CD14-positive monocyte (primary cell): Measurements from ENCODE around the gene AFF3. TPM values are rescaled to one million over a fixed set of nuclear protein-coding genes. Genes with fewer than 3 reads are reported as not detected.

Experiments used
- DNase-seq, 3 donors: peaks; one replicate each; pipeline ENCODE4 v3.0.0-alpha.2; 2011 to 2022
- H2AFZ ChIP-seq: 2 replicates; pipeline ENCODE4 v1.6.0; 2012; ENCODE audit warnings: mild to moderate bottlenecking, low read depth, low read length, inconsistent platforms; ENCODE audit not compliant: insufficient read depth, poor library complexity, severe bottlenecking
- H3K27ac ChIP-seq, 2 donors: 1 replicate in 1 of 2; 2 replicates in 1 of 2; pipeline ENCODE4 v1.5.1; 2012 to 2013; ENCODE audit warnings: low read length in 2 of 2, control low read depth in 1 of 2, inconsistent platforms in 1 of 2, low read depth in 1 of 2, mild to moderate bottlenecking in 1 of 2
- H3K27me3 ChIP-seq, 2 donors: one replicate each; pipeline versions ENCODE4 v1.6.0 to v1.6.1; 2011 to 2013; ENCODE audit warnings: low read length in 2 of 2; ENCODE audit not compliant: control insufficient read depth in 2 of 2, insufficient read depth in 2 of 2
- H3K36me3 ChIP-seq, 2 donors: replicated peaks in 1 of 2; 1 replicate in 1 of 2; 2 replicates in 1 of 2; pipeline versions ENCODE4 v1.5.1 to v1.6.1; 2012 to 2013; ENCODE audit warnings: low read length in 2 of 2, control low read depth in 1 of 2, inconsistent platforms in 1 of 2, mild to moderate bottlenecking in 1 of 2; ENCODE audit not compliant: insufficient read depth in 2 of 2, control insufficient read depth in 1 of 2
- H3K4me1 ChIP-seq, 2 donors: 1 replicate in 1 of 2; 2 replicates in 1 of 2; pipeline versions ENCODE4 v1.5.1 to v1.6.1; 2012 to 2013; ENCODE audit warnings: low read length in 2 of 2, control low read depth in 1 of 2, inconsistent platforms in 1 of 2, mild to moderate bottlenecking in 1 of 2, moderate library complexity in 1 of 2; ENCODE audit not compliant: insufficient read depth in 2 of 2, control insufficient read depth in 1 of 2
- H3K4me2 ChIP-seq: replicated peaks from 2 replicates; pipeline ENCODE3; 2012; ENCODE audit warnings: low read length, moderate library complexity, mild to moderate bottlenecking; ENCODE audit not compliant: poor library complexity, severe bottlenecking; ENCODE audit errors: extremely low read depth
- H3K4me3 ChIP-seq, 3 experiments: fragments of 200-600 bp in 1 of 3; sonication (generic) in 1 of 3; replicated peaks in 1 of 3; 1 replicate in 2 of 3; 2 replicates in 1 of 3; pipeline ENCODE4 v1.5.1; 2011 to 2013; ENCODE audit warnings: low read length in 3 of 3, mild to moderate bottlenecking in 3 of 3, control low read depth in 2 of 3, low read depth in 2 of 3, inconsistent platforms in 1 of 3, moderate library complexity in 1 of 3
- H3K79me2 ChIP-seq: 2 replicates; pipeline ENCODE4 v1.6.0; 2012; ENCODE audit warnings: mild to moderate bottlenecking, control low read depth, inconsistent platforms, low read length, moderate library complexity; ENCODE audit not compliant: insufficient read depth
- H3K9ac ChIP-seq: 2 replicates; pipeline ENCODE4 v1.6.0; 2017; ENCODE audit warnings: low read length, mild to moderate bottlenecking; ENCODE audit not compliant: insufficient read depth, poor library complexity, severe bottlenecking
- H3K9me3 ChIP-seq, 2 donors: replicated peaks in 1 of 2; 1 replicate in 1 of 2; 2 replicates in 1 of 2; pipeline versions ENCODE4 v1.5.1 to v1.6.1; 2012 to 2013; ENCODE audit warnings: low read length in 2 of 2, control low read depth in 1 of 2; ENCODE audit not compliant: control insufficient read depth in 1 of 2, insufficient read depth in 1 of 2
- H4K20me1 ChIP-seq: 2 replicates; pipeline ENCODE4 v1.6.0; 2012; ENCODE audit warnings: mild to moderate bottlenecking, low read length, control low read depth, moderate library complexity; ENCODE audit not compliant: insufficient read depth
- H3K27ac Mint-ChIP-seq, 7 donors: one replicate each; pipeline ENCODE4 v1.8.0; 2020; ENCODE audit warnings: mild to moderate bottlenecking in 7 of 7, mixed read lengths in 7 of 7, moderate library complexity in 6 of 7, inconsistent platforms in 2 of 7
- H3K27me3 Mint-ChIP-seq, 3 donors: one replicate each; pipeline ENCODE4 v1.8.0; 2021 to 2022; ENCODE audit warnings: low read depth in 3 of 3, mild to moderate bottlenecking in 3 of 3, mixed read lengths in 3 of 3, moderate library complexity in 3 of 3, inconsistent platforms in 1 of 3
- H3K36me3 Mint-ChIP-seq, 2 donors: one replicate each; pipeline ENCODE4 v1.8.0; 2020; ENCODE audit warnings: mixed read lengths in 2 of 2, inconsistent platforms in 1 of 2, mild to moderate bottlenecking in 1 of 2
- H3K4me1 Mint-ChIP-seq: one replicate; pipeline ENCODE4 v1.8.0; 2020; ENCODE audit warnings: mild to moderate bottlenecking, mixed read lengths
- H3K4me3 Mint-ChIP-seq, 2 donors: one replicate each; pipeline ENCODE4 v1.8.0; 2020; ENCODE audit warnings: mild to moderate bottlenecking in 2 of 2, mixed read lengths in 2 of 2, moderate library complexity in 1 of 2
- H3K9me3 Mint-ChIP-seq, 7 donors: one replicate each; pipeline ENCODE4 v1.8.0; 2020 to 2022; ENCODE audit warnings: mixed read lengths in 7 of 7, mild to moderate bottlenecking in 6 of 7, moderate library complexity in 6 of 7, inconsistent platforms in 2 of 7
- WGBS: methylation state at CpG from one replicate; pipeline ENCODE4 v1.1.5; 2013; ENCODE audit warnings: missing lambda C conversion rate; ENCODE audit not compliant: insufficient coverage; 5-methylcytosine and 5-hydroxymethylcytosine counted together
- intact Hi-C, 2 donors: fragments of 100-400 bp; cut with micrococcal nuclease; formaldehyde crosslinking; loops; one replicate each; pipeline versions ENCODE4 v1.15.0 to v1.15.1; 2023
- polyA plus RNA-seq, 3 donors: library from polyadenylated mRNA; depleted of rRNA in 1 of 3; unstranded in 2 of 3; stranded (reverse) in 1 of 3; fragments of 300-500 nt in 2 of 3; fragments of >200 nt in 1 of 3; fragmentation: Illumina TruSeq in 2 of 3; gene quantifications; 1 replicate in 2 of 3; 2 replicates in 1 of 3; pipeline ENCODE4 v1.2.3, GENCODE V29; 2012 to 2021
- TF ChIP-seq, protein P1 (sequence below): fragments of 200-600 bp; IDR thresholded peaks from one replicate; pipeline ENCODE4 v1.8.0; 2022; ENCODE audit warnings: antibody characterized with exemption, mild to moderate bottlenecking

The AFF3 gene
- polyA plus RNA-seq, 3 donors: 0.17 to 4.1 (median 0.49) TPM

DNA sequence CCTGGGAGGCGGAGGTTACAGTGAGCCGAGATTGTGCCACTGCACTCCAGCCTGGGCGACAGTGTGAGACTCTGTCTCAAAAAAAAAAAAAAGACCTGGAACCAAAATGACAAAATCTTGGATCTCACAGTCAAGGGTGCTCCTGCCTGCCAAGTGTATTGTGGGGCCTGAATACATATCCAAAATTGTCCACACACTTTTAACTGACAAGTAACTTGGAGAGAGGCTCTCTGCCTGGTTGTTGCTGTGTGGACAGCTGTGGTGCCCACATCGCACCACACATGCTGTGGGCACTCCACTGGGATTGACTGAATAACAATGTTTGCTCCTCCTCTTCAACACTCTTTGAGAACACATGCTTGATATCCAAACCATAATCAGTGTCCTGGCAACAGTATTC, 534.9 kb downstream of the AFF3 start:
- no peaks in the 10 kb centered on the region for H3K4me1 ChIP-seq
- H3K27me3 ChIP-seq: no peaks in the 10 kb centered on the region
- DNase-seq: no peak
- Mint-ChIP-seq H3K9me3 (peaks cover 0 to 3% (median 0%) of the 10 kb centered on the region in 7 donors), H3K4me1 (peaks cover 8% of the 10 kb centered on the region), H3K27ac (no peak overlapping the region), H3K4me3 (no peak overlapping the region), H3K27me3 (peaks cover 0 to 3% (median 2%) of the 10 kb centered on the region in 3 donors), H3K36me3 (peaks cover 0 to 2% of the 10 kb centered on the region in 2 donors)
- no peaks in the 10 kb centered on the region for H3K9me3 ChIP-seq
- TF ChIP-seq, protein P1, sequence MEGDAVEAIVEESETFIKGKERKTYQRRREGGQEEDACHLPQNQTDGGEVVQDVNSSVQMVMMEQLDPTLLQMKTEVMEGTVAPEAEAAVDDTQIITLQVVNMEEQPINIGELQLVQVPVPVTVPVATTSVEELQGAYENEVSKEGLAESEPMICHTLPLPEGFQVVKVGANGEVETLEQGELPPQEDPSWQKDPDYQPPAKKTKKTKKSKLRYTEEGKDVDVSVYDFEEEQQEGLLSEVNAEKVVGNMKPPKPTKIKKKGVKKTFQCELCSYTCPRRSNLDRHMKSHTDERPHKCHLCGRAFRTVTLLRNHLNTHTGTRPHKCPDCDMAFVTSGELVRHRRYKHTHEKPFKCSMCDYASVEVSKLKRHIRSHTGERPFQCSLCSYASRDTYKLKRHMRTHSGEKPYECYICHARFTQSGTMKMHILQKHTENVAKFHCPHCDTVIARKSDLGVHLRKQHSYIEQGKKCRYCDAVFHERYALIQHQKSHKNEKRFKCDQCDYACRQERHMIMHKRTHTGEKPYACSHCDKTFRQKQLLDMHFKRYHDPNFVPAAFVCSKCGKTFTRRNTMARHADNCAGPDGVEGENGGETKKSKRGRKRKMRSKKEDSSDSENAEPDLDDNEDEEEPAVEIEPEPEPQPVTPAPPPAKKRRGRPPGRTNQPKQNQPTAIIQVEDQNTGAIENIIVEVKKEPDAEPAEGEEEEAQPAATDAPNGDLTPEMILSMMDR: no peak
- no peak overlapping the region for H3K27ac ChIP-seq
- no peaks in the 10 kb centered on the region for H4K20me1 ChIP-seq
- no peak overlapping the region for H3K9ac ChIP-seq
- no peaks in the 10 kb centered on the region for H3K79me2 ChIP-seq
- no peak overlapping the region for H2AFZ ChIP-seq
- H3K4me3 ChIP-seq: no peak overlapping the region
- no peaks in the 10 kb centered on the region for H3K36me3 ChIP-seq
- H3K4me2 ChIP-seq: no peak overlapping the region
- intact Hi-C loops: no loop called here
- WGBS: 97% methylated on average over 4 of the region's 4 CpGs

DNA sequence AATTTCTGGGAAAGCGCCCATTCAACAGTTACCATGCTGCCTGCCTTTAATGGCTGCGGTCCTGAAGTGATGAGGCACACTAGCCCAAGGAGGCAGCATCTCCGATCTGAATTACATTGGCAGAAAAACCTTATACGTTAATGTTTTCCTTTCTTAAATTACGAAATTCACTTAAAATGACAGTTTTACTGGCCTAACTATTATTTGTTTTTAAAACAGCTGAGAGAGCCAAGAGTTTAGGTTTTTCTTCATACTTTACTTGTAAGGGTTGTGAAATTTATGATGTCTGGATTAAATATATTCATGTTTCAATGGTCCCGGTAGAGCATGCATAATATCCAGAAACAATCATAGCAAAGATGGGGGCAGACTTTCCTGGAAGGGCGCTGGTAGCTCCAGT, 537.4 kb downstream of the AFF3 start:
- no peak overlapping the region for H2AFZ ChIP-seq

More for the DNA sequence above, 537.4 kb downstream of the AFF3 start:
- Histone ChIP-seq H4K20me1 (no peaks in the 10 kb centered on the region), H3K79me2 (no peaks in the 10 kb centered on the region), H3K4me2 (no peak overlapping the region), H3K36me3 (no peaks in the 10 kb centered on the region), H3K27me3 (no peaks in the 10 kb centered on the region), H3K4me3 (no peak overlapping the region), H3K9me3 (no peaks in the 10 kb centered on the region), H3K27ac (no peak overlapping the region), H3K9ac (no peak overlapping the region), H3K4me1 (no peaks in the 10 kb centered on the region)
- H3K4me3 Mint-ChIP-seq: no peak overlapping the region
- TF ChIP-seq, protein P1: no peak
- H3K9me3 Mint-ChIP-seq: peaks cover 0 to 3% (median 0%) of the 10 kb centered on the region in 7 donors
- peaks cover 0 to 2% (median 1%) of the 10 kb centered on the region in 3 donors for H3K27me3 Mint-ChIP-seq
- 91% methylated on average over 3 of the region's 7 CpGs for WGBS
- peaks cover 4 to 9% of the 10 kb centered on the region in 2 donors for H3K36me3 Mint-ChIP-seq
- DNase-seq: no peak
- H3K4me1 Mint-ChIP-seq: peaks cover 8% of the 10 kb centered on the region
- no peak overlapping the region for H3K27ac Mint-ChIP-seq
- intact Hi-C loops: no loop called here
